Frontal cortex (tissue), 4 donors: Measurements from ENCODE around the gene DENND5A. TPM values are rescaled to one million over a fixed set of nuclear protein-coding genes. Genes with fewer than 3 reads are reported as not detected.
"Not testable (repeated sequence)": the region's sequence is repeated elsewhere in the genome, so short reads cannot be mapped to it uniquely, and the experiment has no call there.

Experiments
- DNase-seq, 2 donors: peaks; one replicate each; pipeline ENCODE4 v3.0.0; 2012; ENCODE audit warnings: low spot score in 2 of 2
- FAIRE-seq: peaks from 2 replicates; lab custom pipeline; 2012; peaks lifted over from hg19 to GRCh38; lab: Jason Lieb, UNC
- total RNA-seq: library from RNA; depleted of rRNA; stranded (reverse); fragments of >200 nt; gene quantifications from one replicate; pipeline ENCODE4 v1.2.3, GENCODE V29; 2014
- donor health status: control.
- donor health status: control.
- donor health status: control.

DENND5A gene
- total RNA-seq, 1 donor from 2014 or later = 119 TPM

DNA sequence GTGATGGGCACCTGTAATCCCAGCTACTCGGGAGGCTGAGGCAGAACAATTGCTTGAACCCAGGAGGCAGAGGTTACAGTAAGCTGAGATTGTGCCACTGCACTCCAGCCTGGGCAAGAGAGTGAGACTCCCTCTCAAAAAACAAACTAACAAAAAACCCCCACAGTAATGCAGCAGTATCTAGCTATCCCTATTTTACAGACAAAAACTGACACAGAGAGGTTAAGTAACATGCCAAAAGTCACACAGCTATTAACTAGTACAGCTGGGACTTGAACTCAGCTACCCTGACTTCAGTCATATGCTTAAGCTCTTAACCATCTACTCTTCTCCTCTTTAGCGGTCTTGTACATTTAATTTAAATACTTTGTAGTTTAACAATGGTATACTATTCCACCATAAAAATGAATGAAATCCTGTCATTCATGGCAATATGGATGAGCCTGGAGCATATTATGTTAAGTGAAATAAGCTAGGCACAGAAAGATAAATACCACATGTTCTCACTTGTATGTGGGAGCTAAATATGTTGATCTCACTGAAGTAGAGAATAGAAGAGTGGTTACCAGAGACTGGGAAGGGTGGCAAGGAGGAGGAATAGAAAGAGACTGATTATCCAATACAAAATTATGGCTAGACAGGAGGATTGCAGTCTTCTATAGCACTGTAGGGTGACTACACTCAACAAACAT lies 82.8 kb downstream of the DENND5A start:
- no peak for DNase-seq

DNA sequence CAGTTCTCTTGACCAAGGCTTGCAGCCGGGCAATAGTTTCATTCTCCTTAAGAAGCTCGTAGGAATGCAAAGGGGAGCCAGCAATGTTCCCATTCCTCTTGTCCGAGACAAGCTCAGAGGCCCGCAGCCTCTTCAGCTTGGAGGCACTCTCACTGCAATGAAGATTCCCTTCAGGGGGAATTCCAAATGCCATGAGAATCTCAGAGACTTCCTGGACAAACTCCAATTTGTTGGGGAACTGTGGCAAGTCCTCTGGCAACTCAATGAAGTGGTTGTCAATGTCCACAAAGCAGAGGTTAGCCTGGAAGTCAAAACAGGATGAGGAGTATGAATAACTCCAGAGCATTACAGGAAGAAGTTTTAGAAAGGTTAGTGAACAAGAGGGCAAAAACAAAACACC lies 84.4 kb downstream of the DENND5A start:
- no peak for FAIRE-seq
- no peak for DNase-seq

More for the DNA sequence above, 82.8 kb downstream of the DENND5A start:
- no peak for FAIRE-seq

DNA sequence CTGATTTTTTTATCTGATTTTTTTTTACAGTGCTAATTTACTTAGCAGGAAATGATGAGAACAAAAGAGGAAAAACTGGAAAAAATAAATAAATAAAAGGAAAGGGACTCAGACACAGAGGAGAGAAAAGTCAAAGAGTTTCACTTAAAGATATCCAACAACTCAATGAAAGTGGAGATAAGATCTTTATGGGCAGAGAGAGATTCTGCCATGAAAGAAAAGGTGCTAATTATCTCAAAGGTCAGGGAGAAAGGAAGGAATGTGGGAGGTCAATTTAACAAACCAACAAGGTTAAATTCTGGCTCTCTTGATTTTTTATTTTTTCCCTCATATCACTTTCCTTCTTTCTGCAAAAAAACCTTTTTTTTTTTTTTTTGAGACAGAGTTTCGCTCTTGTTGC lies 86.0 kb downstream of the DENND5A start:
- FAIRE-seq = no peak
- no peak for DNase-seq

DNA sequence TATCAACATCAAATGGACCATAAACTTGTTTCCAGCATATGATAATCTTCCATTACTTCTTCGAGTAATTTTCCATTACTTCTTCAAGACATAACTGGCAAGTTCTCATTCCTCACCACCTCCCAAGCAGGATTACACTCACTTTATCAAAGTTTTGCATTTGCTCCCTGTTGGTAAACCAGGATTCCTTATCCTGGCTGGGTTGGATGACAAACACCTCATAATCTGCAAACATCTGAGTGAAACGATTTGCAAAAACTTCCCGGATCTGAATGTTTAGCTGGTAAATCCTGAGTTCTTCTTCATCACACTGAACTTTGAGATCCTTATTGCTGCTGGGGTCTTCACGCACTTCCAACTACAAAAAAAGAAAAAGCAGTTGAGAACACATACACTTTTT lies 86.4 kb downstream of the DENND5A start:
- DNase-seq (no peak), FAIRE-seq (no peak)

DNA sequence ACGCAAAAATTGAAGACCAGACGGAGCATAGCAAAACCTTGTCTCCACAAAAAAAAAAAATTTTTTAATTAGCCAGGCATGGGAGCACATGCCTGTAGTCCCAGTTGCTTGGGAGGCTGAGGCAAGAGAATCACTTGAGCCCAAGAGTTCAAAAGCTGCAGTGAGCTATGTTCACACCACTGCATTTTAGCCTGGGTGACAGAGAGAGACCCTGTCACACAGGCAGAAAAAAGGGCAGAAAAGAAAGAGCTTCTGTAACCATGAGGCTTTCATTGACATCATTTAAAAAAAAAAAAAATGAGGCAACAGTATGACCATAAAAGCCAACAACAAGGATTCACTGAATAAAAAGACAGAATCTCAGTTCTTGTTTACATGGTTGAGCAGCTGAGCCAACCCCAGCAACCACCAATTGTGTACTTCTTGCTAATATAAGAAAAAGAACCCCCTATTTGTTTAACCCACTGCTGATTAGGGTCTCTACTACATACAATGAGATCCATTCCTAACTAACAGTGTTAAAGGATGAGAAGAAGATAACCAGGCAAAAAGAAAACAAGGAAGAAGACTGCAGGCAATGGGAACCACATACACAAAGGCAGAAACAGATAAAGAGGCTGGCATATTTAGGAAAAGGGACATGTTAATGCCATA lies 87.6 kb downstream of the DENND5A start:
- FAIRE-seq (no peak), DNase-seq (no peak)

DNA sequence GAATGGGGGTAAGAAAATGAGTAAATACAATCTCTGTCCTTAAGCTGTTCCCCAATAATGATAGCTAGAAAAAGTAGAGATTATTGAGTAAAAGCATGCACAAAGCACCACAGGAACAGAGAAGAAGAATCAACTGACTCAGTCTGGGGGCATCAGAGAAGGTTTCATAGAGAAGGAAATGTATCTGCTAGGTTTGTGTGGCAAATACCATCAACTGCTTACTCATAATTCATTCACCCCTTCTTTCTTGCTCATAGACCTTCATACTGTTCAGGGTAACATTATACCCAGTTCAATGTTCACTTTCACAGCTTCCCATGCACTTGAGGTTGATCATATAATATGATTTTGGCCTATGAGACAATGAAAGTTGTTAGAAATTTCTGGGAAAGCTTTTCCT lies 88.6 kb downstream of the DENND5A start:
- no peak for FAIRE-seq
- no peak for DNase-seq

DNA sequence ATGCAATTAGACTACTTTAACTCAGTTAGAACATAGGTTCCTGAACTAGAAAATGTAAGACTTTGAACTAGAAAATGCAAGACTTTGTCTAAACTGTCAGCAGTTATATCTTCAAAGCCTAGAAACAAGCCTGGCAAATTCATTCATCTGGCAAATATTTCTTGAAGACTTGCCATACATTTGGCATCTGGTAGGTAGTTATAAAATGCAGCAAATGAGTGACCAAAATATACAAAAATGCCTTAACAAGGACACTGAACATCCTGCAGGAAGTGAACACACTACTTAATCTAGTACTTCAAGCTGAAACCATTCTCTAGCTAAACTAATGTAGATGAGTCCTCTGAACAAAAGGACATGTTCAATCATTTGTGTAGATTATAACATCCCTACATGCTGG lies 89.0 kb downstream of the DENND5A start:
- DNase-seq (no peak), FAIRE-seq (no peak)

DNA sequence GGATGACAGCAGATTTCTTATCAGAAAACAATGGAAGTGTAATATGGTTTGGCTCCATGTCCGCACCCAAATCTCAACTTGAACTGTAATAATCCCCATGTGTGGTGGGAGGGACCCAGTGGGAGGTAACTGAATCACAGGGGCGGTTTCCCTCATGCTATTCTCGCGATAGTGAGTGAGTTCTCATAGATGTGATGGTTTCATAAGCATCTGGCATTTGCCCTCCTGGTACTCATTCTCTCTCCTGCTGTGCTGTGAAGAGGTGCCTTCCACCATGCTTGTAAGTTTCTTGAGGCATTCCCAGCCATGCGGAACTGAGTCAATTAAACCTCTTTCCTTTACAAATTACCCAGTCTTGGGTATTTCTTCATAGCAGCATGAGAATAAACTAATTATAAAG lies 92.8 kb downstream of the DENND5A start:
- FAIRE-seq (no peak), DNase-seq (no peak)

DNA sequence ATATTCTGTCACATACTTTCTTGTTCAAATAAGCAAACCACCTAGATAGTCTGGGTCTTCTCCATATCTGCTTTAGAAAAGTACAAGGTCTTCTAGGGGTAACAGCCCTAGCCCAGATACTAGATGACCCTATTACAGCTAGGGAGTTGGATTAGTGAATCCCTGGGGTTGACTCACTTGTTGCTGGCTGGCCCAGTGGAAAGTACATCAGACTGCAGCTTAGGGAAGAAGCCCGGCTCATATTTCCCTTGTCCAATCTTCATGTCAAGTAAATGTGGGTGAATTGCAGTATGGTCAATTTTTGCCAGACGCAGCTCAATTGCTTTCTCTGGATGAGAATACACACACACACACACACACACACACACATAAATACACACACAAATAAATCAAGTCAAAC lies 94.7 kb downstream of the DENND5A start:
- FAIRE-seq (no peak), DNase-seq (no peak)

DNA sequence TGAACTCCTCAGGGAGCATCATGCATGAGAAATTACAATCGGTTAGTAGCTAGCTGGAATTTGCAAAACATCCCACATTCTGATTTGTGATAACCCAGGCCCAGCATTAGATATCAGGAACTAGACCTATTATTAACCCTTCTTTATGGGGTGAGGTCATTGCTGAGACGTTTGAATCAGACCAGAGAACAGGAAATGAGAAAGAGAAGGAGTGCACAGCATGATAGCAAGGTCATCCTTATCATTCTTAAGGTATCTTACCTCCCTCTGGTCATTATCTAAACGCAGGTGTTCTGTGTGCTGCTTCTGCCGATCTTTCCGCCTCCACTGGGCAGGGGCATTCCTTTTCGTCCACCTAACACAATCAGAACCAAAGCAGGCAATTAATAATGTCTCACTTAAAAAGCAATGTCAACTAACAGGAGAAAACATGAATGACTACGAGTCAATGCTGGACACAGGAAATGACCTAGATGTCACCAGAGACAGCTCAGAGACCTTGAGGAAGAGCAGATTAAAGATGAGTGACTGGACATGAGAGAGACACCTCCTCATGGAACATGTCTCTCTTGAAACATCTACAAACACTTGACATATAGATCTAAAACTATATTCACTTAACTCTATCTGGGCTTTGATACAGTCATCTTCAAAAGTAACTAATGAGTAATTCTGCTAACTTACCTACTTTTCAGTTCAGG lies 95.4 kb downstream of the DENND5A start:
- FAIRE-seq = no peak
- no peak for DNase-seq

DNA sequence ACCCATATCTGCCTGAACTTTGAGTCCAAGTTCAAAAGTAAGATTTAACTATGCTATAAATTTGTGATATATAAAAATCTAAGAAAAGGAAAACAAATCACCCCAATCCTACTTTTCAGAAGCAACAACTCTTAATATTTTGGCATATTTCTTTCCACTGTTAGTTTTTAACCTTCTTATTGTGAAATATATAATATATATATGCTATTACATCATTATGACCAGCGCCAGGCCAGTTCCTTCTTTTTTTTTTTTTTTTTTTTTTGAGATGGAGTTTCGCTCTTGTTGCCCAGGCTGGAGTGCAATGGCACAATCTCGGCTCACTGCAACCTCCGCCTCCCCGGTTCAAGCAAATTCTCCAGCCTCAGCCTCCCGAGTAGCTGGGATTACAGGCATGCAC lies 103.2 kb downstream of the DENND5A start:
- DNase-seq, FAIRE-seq: not testable (repeated sequence)

DNA sequence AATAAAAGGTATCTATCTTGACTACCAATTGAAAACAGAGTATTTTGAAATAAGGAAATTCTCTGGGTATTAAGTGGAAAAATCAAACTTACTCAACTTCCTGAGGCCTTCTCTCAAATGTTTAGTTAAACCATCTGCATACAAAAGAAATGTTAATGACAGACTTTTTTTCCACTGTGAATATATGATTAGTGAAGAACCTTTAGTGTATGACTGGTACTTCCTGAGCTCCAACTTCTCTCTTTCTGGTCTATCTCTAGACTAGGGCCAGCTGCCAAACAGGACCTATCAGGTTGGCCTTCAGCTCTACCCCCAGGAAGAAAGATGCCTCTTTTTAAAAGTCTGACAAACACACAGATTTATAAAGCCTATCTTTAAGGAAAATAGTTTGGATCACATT lies 105.0 kb downstream of the DENND5A start:
- no peak for FAIRE-seq

DNA sequence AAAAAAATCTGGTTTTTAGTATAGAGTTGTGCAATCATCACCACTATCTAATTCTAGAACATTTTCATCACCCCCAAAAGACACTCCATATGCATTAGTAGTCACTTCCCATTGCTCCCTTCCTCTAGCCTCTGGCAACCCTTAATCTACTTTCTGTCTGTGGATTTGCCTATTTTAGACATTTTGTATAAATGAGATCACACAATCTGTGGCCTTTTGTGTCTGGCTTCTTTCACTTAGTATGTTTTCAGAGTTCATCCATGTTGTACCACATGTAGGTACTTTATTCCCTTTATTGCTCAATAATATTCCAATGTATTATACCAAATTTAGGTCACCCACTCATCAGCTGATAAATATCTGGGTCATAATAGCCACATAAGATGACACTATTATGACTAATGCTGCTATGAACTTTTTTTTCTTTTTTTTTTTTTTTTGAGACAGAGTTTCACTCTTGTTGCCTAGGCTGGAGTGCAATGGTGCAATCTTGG lies 106.2 kb downstream of the DENND5A start:
- DNase-seq (no peak), FAIRE-seq (no peak)

More for the DNA sequence above, 105.0 kb downstream of the DENND5A start:
- no peak for DNase-seq

DNA sequence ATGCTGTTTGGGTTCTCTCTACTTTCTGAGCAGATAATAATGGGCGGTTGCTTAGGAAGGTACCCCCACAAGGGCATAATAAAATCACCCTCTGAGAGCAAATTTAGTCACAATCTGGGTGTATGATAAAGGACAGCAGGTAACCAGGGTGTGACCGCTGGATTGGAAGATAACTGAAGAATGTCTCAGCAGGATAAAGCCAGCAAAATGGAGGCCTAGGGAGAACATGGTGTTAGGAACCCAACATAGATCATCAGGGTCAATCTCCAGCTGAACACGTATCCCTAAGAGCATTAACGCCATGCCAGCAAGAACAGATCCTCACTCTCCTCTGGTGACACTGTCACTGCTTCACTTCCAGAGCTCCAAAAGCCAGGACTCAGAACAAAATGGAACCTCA lies 109.2 kb downstream of the DENND5A start:
- FAIRE-seq (no peak), DNase-seq (no peak)

DNA sequence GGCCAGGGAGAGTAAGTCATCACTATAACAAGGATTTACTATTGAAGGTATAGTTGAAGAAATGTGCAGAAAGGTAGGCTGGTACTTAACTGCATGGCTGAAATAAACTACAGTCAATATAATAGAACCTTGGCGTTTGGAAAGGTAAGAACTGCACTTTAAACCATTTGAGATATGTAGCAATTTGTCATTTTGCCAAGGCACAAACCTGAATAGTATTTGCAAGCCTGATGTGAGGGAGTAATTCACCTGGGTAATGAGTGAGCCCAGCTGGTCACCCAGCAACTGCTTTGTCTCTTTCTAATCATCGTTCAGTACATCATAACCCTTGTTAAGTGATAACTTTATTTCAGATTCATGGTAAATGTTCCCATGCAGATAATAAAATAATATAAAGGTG lies 111.5 kb downstream of the DENND5A start:
- no peak for FAIRE-seq
- no peak for DNase-seq

DNA sequence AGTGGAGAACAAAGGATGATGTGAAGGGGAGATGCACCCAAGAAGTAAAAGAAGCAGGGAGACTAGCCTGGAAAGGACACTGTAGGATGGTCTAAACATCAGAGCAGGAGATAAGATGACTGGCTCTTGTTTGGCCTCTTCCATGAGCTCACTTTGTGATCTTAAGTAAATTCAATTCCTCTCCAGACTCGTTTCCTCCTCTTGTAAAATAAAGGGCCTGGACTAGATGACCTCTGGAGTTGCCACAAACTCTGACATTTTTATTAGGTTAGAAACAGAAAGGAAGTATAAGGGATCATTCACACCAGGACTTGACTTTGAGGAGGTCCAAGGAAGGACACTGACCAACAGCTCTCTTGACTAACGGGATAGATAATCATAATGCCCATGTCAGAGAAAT lies 113.5 kb downstream of the DENND5A start:
- DNase-seq = no peak
- FAIRE-seq = no peak

DNA sequence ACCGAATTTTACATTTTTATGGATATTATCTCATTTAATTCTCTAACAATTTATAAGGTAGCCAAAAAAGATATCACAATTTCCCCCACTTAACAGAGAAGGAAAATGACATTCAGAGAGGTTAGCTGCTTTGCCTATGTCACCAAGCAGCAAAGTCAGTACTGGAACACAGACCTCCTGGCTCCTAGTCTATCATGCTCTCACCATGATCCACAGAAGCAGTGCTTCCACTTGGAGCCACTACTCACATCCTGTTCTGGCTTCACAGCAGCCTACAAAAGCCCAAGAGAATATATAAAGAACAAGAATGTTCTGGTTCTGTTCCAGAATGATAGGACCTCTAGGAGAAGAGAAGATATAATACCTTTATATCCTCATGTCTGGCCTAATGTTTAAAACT lies 114.2 kb downstream of the DENND5A start:
- no peak for DNase-seq
- FAIRE-seq = no peak

DNA sequence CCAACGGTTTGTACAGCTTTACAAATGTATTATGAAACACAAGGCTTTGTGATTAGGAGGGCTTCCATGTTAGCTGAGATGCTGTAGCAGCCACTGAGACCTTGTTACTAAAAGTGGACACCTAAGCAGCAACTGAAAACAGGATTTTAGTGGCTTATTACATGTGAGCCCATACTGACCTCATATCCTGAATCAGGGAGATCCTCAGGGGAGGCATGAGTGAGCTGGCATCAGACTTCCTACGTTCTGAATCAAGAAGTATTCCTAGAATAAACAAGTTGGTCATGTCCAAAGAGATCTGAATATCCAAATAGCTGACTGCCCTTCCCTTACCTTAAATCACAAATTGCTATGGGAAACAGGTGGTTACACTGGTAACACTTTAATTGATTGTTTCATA lies 114.6 kb downstream of the DENND5A start:
- no peak for DNase-seq
- FAIRE-seq = no peak

DNA sequence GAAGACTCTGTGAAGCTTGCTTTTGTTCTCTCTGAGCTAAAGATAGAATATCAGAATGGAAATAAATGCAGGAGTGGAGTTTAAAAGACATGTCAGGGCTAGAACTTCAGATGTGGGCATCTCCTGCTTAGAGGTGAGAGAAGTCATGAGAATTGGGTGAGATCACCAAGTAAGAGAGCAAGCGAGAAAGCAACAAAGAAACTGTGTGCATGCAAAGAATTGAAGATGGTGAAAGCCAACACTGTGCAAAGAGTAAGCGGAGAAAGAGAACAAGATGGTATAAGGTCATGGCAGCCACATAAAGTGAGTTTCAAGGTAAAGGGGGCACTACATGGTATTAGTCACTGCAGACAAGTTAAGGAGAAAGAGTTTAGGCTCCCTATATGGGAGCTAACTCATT lies 116.4 kb downstream of the DENND5A start:
- no peak for FAIRE-seq
- no peak for DNase-seq

DNA sequence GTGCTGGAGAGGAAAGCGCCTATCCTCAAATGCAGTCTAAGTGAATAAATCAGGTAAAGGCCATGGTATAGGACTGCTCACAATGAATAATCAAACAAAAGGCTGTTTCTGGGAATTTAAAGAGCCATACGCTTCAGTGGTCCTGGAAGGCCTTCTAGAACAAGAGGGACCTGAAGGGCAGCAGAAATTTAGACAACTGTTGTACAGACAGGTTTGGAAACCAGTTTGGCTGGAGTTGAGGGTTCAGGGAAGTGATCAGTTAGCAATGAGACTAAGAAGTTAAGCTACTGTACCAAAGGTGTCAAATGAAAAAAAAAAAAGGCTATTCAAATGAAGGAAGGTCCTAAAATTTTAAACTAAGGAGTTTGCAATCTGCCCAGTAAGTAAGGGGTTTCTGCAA lies 117.1 kb downstream of the DENND5A start:
- DNase-seq = no peak
- FAIRE-seq = no peak

DNA sequence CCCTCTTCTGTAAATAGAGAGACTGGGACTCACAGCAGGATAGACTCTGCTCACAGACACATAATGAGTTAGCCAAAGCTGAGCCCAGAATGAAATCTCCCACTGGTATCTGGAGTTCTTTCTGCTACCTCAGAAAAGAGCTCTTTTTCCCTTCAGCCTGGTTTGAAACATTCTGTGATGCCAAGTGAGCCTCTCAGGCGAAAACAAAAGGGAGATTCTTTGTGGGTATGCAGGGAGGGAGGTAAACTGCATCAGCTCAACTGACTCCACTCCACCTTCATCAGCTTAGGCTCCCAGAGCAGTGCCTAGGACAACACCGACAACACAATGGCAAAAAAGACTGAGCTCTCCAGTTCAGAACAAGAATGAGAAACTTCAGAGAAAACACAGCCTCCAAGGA lies 118.7 kb downstream of the DENND5A start:
- FAIRE-seq (no peak), DNase-seq (no peak)
